ENCODE data around the gene DEFB113.

The DEFB113 gene

GRCh38 chr6:49955847-49956246 lies 13.6 kb downstream of the DEFB113 start:
- Histone ChIP-seq H3F3A (ENCODE audit: insufficient read depth, low read length) (no peaks in the 10 kb centered on the region), H3K9me2 (replicated peaks; ENCODE audit: insufficient read depth, low read length) (no peaks in the 10 kb centered on the region), H4K20me1 (ENCODE audit: insufficient read depth, low read length) (no peaks in the 10 kb centered on the region), H3K4me3 (ENCODE audit: low read length) (no peak overlapping the region), H3K27ac (ENCODE audit: low read length) (no peak overlapping the region), H3K4me2 (ENCODE audit: low read depth, low read length) (no peak overlapping the region), H3K9ac (ENCODE audit: low read length) (no peak overlapping the region), H3K9me3 (replicated peaks; ENCODE audit: insufficient read depth, low read length) (no peaks in the 10 kb centered on the region), H2AFZ (ENCODE audit: low read length) (no peak overlapping the region), H3K4me1 (ENCODE audit: low read length) (no peaks in the 10 kb centered on the region), H3K27me3 (replicated peaks; ENCODE audit: insufficient read depth, low read length) (no peaks in the 10 kb centered on the region), H3K79me2 (ENCODE audit: low read length) (no peaks in the 10 kb centered on the region), H3K36me3 (replicated peaks; ENCODE audit: insufficient read depth, low read length) (no peaks in the 10 kb centered on the region)
- TF ChIP-seq EZH2phosphoT487 (IDR thresholded peaks at IDR 0.05; ENCODE audit: low read length) (no peak), EZH2 (optimal IDR thresholded peaks at IDR 0.05; ENCODE audit: low read depth, low read length) (no peak)
- TF ChIP-seq, protein P1, sequence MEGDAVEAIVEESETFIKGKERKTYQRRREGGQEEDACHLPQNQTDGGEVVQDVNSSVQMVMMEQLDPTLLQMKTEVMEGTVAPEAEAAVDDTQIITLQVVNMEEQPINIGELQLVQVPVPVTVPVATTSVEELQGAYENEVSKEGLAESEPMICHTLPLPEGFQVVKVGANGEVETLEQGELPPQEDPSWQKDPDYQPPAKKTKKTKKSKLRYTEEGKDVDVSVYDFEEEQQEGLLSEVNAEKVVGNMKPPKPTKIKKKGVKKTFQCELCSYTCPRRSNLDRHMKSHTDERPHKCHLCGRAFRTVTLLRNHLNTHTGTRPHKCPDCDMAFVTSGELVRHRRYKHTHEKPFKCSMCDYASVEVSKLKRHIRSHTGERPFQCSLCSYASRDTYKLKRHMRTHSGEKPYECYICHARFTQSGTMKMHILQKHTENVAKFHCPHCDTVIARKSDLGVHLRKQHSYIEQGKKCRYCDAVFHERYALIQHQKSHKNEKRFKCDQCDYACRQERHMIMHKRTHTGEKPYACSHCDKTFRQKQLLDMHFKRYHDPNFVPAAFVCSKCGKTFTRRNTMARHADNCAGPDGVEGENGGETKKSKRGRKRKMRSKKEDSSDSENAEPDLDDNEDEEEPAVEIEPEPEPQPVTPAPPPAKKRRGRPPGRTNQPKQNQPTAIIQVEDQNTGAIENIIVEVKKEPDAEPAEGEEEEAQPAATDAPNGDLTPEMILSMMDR (IDR thresholded peaks at IDR 0.05; ENCODE audit: low read length), result no peak
- no peak for DNase-seq

GRCh38 chr6:49951926-49952325 lies 17.5 kb downstream of the DEFB113 start:
- no peaks in the 10 kb centered on the region for H3K9me3 ChIP-seq (replicated peaks; ENCODE audit: insufficient read depth, low read length)
- no peaks in the 10 kb centered on the region for H3F3A ChIP-seq (ENCODE audit: insufficient read depth, low read length)
- no peak overlapping the region for H3K4me2 ChIP-seq (ENCODE audit: low read depth, low read length)
- H3K79me2 ChIP-seq (ENCODE audit: low read length), result no peaks in the 10 kb centered on the region
- H3K36me3 ChIP-seq (replicated peaks; ENCODE audit: insufficient read depth, low read length), result no peaks in the 10 kb centered on the region
- no peaks in the 10 kb centered on the region for H4K20me1 ChIP-seq (ENCODE audit: insufficient read depth, low read length)
- H3K9ac ChIP-seq (ENCODE audit: low read length), result no peak overlapping the region
- no peak overlapping the region for H3K27ac ChIP-seq (ENCODE audit: low read length)
- H3K4me1 ChIP-seq (ENCODE audit: low read length), result no peaks in the 10 kb centered on the region
- H3K9me2 ChIP-seq (replicated peaks; ENCODE audit: insufficient read depth, low read length), result no peaks in the 10 kb centered on the region
- TF ChIP-seq EZH2phosphoT487 (IDR thresholded peaks at IDR 0.05; ENCODE audit: low read length), result no peak
- TF ChIP-seq EZH2 (optimal IDR thresholded peaks at IDR 0.05; ENCODE audit: low read depth, low read length), result no peak
- TF ChIP-seq, protein P1 (IDR thresholded peaks at IDR 0.05; ENCODE audit: low read length), result no peak
- H2AFZ ChIP-seq (ENCODE audit: low read length), result no peak overlapping the region
- DNase-seq, result no peak
- no peak overlapping the region for H3K4me3 ChIP-seq (ENCODE audit: low read length)
- no peaks in the 10 kb centered on the region for H3K27me3 ChIP-seq (replicated peaks; ENCODE audit: insufficient read depth, low read length)

GRCh38 chr6:49950415-49950751 lies 19.0 kb downstream of the DEFB113 start:
- H3K9me3 ChIP-seq (replicated peaks; ENCODE audit: insufficient read depth, low read length), result no peaks in the 10 kb centered on the region
- H3K36me3 ChIP-seq (replicated peaks; ENCODE audit: insufficient read depth, low read length), result no peaks in the 10 kb centered on the region
- DNase-seq, result no peak
- no peaks in the 10 kb centered on the region for H3K4me1 ChIP-seq (ENCODE audit: low read length)
- no peak overlapping the region for H3K27ac ChIP-seq (ENCODE audit: low read length)
- no peaks in the 10 kb centered on the region for H4K20me1 ChIP-seq (ENCODE audit: insufficient read depth, low read length)
- H3K9me2 ChIP-seq (replicated peaks; ENCODE audit: insufficient read depth, low read length), result no peaks in the 10 kb centered on the region
- no peaks in the 10 kb centered on the region for H3F3A ChIP-seq (ENCODE audit: insufficient read depth, low read length)
- TF ChIP-seq, protein P1 (IDR thresholded peaks at IDR 0.05; ENCODE audit: low read length), result no peak
- no peak for TF ChIP-seq EZH2phosphoT487 (IDR thresholded peaks at IDR 0.05; ENCODE audit: low read length)
- no peak for TF ChIP-seq EZH2 (optimal IDR thresholded peaks at IDR 0.05; ENCODE audit: low read depth, low read length)
- H3K79me2 ChIP-seq (ENCODE audit: low read length), result no peaks in the 10 kb centered on the region
- no peak overlapping the region for H3K4me3 ChIP-seq (ENCODE audit: low read length)
- no peak overlapping the region for H3K9ac ChIP-seq (ENCODE audit: low read length)
- no peak overlapping the region for H3K4me2 ChIP-seq (ENCODE audit: low read depth, low read length)
- H2AFZ ChIP-seq (ENCODE audit: low read length), result no peak overlapping the region
- H3K27me3 ChIP-seq (replicated peaks; ENCODE audit: insufficient read depth, low read length), result no peaks in the 10 kb centered on the region

All from MM.1S (cell line).